Measurements from ENCODE around the gene SLC30A2. TPM values are rescaled to one million over a fixed set of nuclear protein-coding genes. Genes with fewer than 3 reads are reported as not detected.
"Not testable (repeated sequence)": the region's sequence is repeated elsewhere in the genome, so short reads cannot be mapped to it uniquely, and the experiment has no call there.

The SLC30A2 gene
- polyA plus RNA-seq (2013, experiment 1 of 2; ENCODE audit: insufficient read length) = 0.07 TPM
- polyA plus RNA-seq (2013, experiment 2 of 2; ENCODE audit: insufficient read length) = 0.06 TPM

- DNase-seq = no peak
These were observed at the start of gene SLC30A2 for GRCh38 chr1:26045722-26046245. Gene SLC30A2 (minus strand): TSS chr1:26046118. CDS start chr1:26045896, 222 bp downstream.

- DNase-seq = peak; percentile 8
These were observed 48.9 kb upstream of the SLC30A2 start for GRCh38 chr1:26094677-26095383.

- no peak for DNase-seq
These were observed 48.3 kb upstream of the SLC30A2 start for GRCh38 chr1:26094076-26094669.

- DNase-seq = not testable (repeated sequence)
These were observed 47.7 kb upstream of the SLC30A2 start for GRCh38 chr1:26093569-26093968.

- DNase-seq = no peak
These were observed 46.5 kb upstream of the SLC30A2 start for GRCh38 chr1:26092422-26092821.

GRCh38 chr1:26090893-26091292 is 45.0 kb upstream of the SLC30A2 start:
- DNase-seq = no peak

- DNase-seq = no peak
These were observed 43.2 kb upstream of the SLC30A2 start for GRCh38 chr1:26089125-26089524.

- DNase-seq = no peak
These were observed 38.9 kb upstream of the SLC30A2 start for GRCh38 chr1:26084844-26085243.

- no peak for DNase-seq
These were observed 38.2 kb upstream of the SLC30A2 start for GRCh38 chr1:26084091-26084561.

GRCh38 chr1:26083208-26083607 is 37.3 kb upstream of the SLC30A2 start:
- no peak for DNase-seq

- no peak for DNase-seq
These were observed 36.1 kb upstream of the SLC30A2 start for GRCh38 chr1:26082020-26082350.

- DNase-seq = no peak
These were observed 35.5 kb upstream of the SLC30A2 start for GRCh38 chr1:26081267-26082019.

GRCh38 chr1:26079960-26080814 is 34.3 kb upstream of the SLC30A2 start:
- no peak for DNase-seq

- no peak for DNase-seq
These were observed 33.3 kb upstream of the SLC30A2 start for GRCh38 chr1:26079178-26079563.

GRCh38 chr1:26078286-26079177 is 32.6 kb upstream of the SLC30A2 start:
- DNase-seq = no peak

- no peak for DNase-seq
These were observed 31.6 kb upstream of the SLC30A2 start for GRCh38 chr1:26077524-26077923.

GRCh38 chr1:26075421-26076144 is 29.7 kb upstream of the SLC30A2 start:
- DNase-seq = no peak

- no peak for DNase-seq
These were observed 26.4 kb upstream of the SLC30A2 start for GRCh38 chr1:26072305-26072704.

GRCh38 chr1:26070963-26071342 is 25.0 kb upstream of the SLC30A2 start:
- DNase-seq = no peak

GRCh38 chr1:26070296-26070962 is 24.5 kb upstream of the SLC30A2 start:
- DNase-seq = no peak

Data from fibroblast of skin of scalp (primary cell).